Ascending aorta (tissue), 2 donors: ENCODE data around the gene ZMPSTE24. TPM values are rescaled to one million over a fixed set of nuclear protein-coding genes. Genes with fewer than 3 reads are reported as not detected.

Experiments
- DNase-seq, 2 donors: peaks; one replicate each; pipeline ENCODE4 v3.0.0-alpha.2; 2019; ENCODE audit warnings: low spot score in 2 of 2
- H3K27ac ChIP-seq, 2 donors: fragments of 200-600 bp; sonication (generic); one replicate each; pipeline ENCODE4 v1.5.1; 2016 to 2017; ENCODE audit warnings: mild to moderate bottlenecking in 1 of 2
- H3K27me3 ChIP-seq: fragments of 200-600 bp; sonication (generic); one replicate; pipeline ENCODE4 v1.5.1; 2017
- H3K36me3 ChIP-seq, 2 donors: fragments of 200-600 bp; sonication (generic); one replicate each; pipeline ENCODE4 v1.5.1; 2016
- H3K4me1 ChIP-seq, 2 donors: fragments of 200-600 bp; sonication (generic); one replicate each; pipeline ENCODE4 v1.5.1; 2016 to 2017; ENCODE audit warnings: mild to moderate bottlenecking in 1 of 2
- H3K4me3 ChIP-seq, 2 donors: fragments of 200-600 bp; sonication (generic); one replicate each; pipeline ENCODE4 v1.5.1; 2016 to 2017; ENCODE audit warnings: mild to moderate bottlenecking in 1 of 2
- H3K9me3 ChIP-seq, 2 donors: fragments of 200-600 bp; sonication (generic); one replicate each; pipeline ENCODE4 v1.5.1; 2016
- intact Hi-C: fragments of 100-400 bp; cut with DNase I; formaldehyde crosslinking; loops from one replicate; pipeline ENCODE4 v1.15.1; 2023
- total RNA-seq: library from RNA; depleted of rRNA; stranded (reverse); fragments of >200 nt; gene quantifications from one replicate; pipeline ENCODE4 v1.1.0, GENCODE V29; 2016
- TF ChIP-seq, protein P1 (sequence below), 3 experiments: fragments of 200-600 bp in 2 of 3; fragments of 450-650 bp in 1 of 3; sonication (generic) in 2 of 3; IDR thresholded peaks; one replicate each; pipeline ENCODE4 v1.5.1; 2016 to 2019; ENCODE audit warnings: antibody characterized with exemption in 3 of 3, mild to moderate bottlenecking in 1 of 3, moderate library complexity in 1 of 3

ZMPSTE24 gene
- total RNA-seq, 1 donor from 2014 or later = 61.8 TPM

DNA sequence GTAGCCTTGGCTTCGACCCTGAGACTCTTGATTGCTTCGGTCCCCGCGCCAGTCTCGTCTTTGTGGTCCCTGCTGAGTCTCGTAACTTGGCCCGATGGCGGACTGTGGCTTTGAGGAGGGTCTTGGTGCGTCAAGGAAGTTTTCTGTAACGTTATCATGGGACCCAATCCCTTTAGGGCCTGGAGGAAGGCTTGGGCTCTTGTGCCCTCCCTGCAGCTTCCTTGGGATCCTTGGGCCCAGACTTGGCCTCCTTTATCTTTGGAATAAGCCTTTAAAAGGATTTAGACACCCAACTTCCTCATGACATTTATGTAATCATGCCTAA is 371 bp downstream of the ZMPSTE24 start:
- H3K4me1 ChIP-seq = peaks cover 8 to 39% of the 10 kb centered on the region in 2 donors
- H3K4me3 ChIP-seq = peak overlapping the region; percentile 84
- H3K9me3 ChIP-seq = no peaks in the 10 kb centered on the region
- DNase-seq = no peak
- H3K27me3 ChIP-seq = no peaks in the 10 kb centered on the region
- intact Hi-C loops = loop anchor here (2.0 kb wide), 1 partner anchor 114 kb away; the partner anchor contains the start of gene SMAP2
- H3K27ac ChIP-seq = peak overlapping the region; percentile 90 to 98
- H3K36me3 ChIP-seq = peaks cover 11 to 22% of the 10 kb centered on the region in 2 donors
- TF ChIP-seq, protein P1, sequence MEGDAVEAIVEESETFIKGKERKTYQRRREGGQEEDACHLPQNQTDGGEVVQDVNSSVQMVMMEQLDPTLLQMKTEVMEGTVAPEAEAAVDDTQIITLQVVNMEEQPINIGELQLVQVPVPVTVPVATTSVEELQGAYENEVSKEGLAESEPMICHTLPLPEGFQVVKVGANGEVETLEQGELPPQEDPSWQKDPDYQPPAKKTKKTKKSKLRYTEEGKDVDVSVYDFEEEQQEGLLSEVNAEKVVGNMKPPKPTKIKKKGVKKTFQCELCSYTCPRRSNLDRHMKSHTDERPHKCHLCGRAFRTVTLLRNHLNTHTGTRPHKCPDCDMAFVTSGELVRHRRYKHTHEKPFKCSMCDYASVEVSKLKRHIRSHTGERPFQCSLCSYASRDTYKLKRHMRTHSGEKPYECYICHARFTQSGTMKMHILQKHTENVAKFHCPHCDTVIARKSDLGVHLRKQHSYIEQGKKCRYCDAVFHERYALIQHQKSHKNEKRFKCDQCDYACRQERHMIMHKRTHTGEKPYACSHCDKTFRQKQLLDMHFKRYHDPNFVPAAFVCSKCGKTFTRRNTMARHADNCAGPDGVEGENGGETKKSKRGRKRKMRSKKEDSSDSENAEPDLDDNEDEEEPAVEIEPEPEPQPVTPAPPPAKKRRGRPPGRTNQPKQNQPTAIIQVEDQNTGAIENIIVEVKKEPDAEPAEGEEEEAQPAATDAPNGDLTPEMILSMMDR (IDR thresholded peaks at IDR 0.05) = no peak

DNA sequence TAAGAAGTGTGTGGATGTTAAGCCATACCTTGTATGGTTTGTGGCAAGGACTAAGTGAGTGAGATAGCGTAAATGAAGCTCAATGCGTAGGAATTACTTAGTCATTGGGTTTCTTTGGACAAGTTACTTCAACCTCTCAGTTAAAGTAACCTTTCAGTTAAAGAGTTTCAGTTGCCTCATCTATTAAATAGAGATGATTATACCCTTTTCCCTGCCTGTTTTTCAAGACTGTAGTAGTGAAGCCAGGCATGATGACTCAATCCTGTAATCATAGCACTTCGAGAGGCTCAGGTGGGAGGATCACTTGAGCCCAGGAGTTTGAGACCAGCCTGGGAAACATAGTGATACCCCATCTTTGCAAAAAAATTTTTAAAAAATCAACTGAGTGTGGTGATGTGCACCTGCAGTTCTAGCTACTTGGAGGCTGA is 6.3 kb downstream of the ZMPSTE24 start:
- peak overlapping the region; percentile 81 to 89 for H3K27ac ChIP-seq
- peak overlapping the region in 1 of 2 donors; percentile 28 for H3K4me3 ChIP-seq
- no peaks in the 10 kb centered on the region for H3K27me3 ChIP-seq
- peaks cover 21 to 33% of the 10 kb centered on the region in 2 donors for H3K36me3 ChIP-seq
- peak in 1 of 2 donors; percentile 66 for DNase-seq
- TF ChIP-seq, protein P1 (IDR thresholded peaks at IDR 0.05) = no peak
- no peaks in the 10 kb centered on the region for H3K9me3 ChIP-seq
- peaks cover 6 to 68% of the 10 kb centered on the region in 2 donors for H3K4me1 ChIP-seq
- intact Hi-C loops = loop anchor here (2.0 kb wide), 1 partner anchor 224 kb away; the partner anchor contains the start of gene CAP1

DNA sequence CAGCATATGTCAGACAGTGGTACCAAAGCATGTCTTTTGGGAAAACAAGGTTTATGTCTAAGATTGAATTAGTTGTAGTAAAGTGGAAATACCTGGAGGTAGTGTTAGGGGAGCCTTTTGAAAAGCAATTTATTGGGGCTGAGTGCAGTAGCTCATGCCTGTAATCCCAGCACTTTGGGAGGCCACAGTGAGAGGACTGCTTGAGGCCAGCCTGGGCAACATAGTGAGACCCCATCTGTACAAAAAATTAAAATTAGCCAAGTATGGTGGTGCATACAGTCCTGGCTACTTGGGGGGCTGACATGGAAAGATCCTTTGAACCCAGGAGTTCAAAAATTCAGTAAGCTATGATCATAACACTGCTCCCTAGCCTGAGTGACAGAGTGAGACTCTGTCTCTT is 7.3 kb downstream of the ZMPSTE24 start:
- TF ChIP-seq, protein P1 (IDR thresholded peaks at IDR 0.05) = no peak
- H3K27me3 ChIP-seq = no peaks in the 10 kb centered on the region
- peaks cover 4 to 63% of the 10 kb centered on the region in 2 donors for H3K4me1 ChIP-seq
- no peak for DNase-seq
- intact Hi-C loops = loop anchor here (2.0 to 5.0 kb wide), 2 partner anchors 224 to 427 kb away; partner anchors contain the start of genes CAP1 and NFYC
- H3K36me3 ChIP-seq = peaks cover 26 to 43% of the 10 kb centered on the region in 2 donors
- H3K4me3 ChIP-seq = no peak overlapping the region
- H3K9me3 ChIP-seq = no peaks in the 10 kb centered on the region
- H3K27ac ChIP-seq = peak overlapping the region; percentile 81 to 89

DNA sequence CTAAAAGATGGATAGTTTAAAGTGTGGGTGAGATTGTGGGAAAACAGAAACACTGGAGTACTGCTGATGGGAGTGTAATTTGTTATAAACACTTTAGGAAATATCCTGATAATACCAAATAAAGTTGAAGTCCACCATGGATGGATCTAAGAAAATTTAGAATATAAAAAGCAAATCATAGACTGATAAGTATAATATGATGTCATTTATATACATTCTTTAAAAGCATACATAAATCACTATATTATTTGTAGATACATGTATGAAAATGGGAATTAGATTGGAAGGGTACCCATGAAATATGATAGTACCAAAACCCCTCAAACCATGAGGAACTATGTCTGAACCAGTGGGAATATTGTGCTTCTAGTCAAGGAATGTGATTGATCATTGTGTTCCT is 7.9 kb downstream of the ZMPSTE24 start:
- H3K27me3 ChIP-seq = no peaks in the 10 kb centered on the region
- no peak for DNase-seq
- TF ChIP-seq, protein P1 (IDR thresholded peaks at IDR 0.05) = no peak
- H3K27ac ChIP-seq = peak overlapping the region; percentile 81 to 89
- H3K36me3 ChIP-seq = peaks cover 32 to 44% of the 10 kb centered on the region in 2 donors
- H3K9me3 ChIP-seq = no peaks in the 10 kb centered on the region
- H3K4me1 ChIP-seq = peaks cover 4 to 67% of the 10 kb centered on the region in 2 donors
- H3K4me3 ChIP-seq = no peak overlapping the region
- intact Hi-C loops = loop anchor here (2.0 to 5.0 kb wide), 2 partner anchors 225 to 426 kb away; partner anchors contain the start of genes CAP1 and NFYC

DNA sequence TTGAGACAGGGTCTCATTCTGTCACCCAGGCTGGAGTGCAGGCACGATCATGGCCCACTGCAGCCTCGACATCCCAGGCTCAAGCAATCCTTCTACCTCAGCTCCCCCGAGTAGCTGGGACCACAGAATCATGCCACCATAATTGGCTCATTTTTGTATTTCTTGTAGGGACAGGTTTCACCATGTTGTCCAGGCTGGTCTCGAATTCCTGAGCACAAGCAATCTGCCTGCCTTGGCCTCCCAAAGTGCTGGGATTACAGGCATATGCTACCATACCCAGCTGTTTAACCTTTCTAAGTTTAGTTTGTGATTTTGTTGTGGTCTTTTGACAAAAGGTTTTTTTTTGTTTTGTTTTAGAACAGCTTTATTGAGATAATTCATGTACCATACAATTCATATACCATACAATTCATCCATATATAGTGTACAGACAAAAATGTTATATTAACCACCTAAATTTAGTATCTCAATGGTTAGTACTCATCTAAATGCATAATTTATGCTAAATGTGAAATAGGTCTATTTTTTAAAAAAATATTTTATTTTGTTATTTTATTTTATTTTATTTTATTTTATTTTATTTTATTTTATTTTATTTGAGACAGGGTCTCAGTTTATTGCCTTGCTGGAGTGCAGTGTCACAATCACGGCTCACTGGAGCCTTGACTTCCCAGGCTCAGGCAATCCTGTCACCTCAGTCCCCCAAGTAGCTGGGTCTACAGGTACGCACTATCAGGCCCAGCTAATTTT is 8.9 kb downstream of the ZMPSTE24 start:
- H3K4me3 ChIP-seq = peak overlapping the region in 1 of 2 donors; percentile 11
- DNase-seq = no peak
- H3K27ac ChIP-seq = peak overlapping the region; percentile 81 to 89
- H3K36me3 ChIP-seq = peaks cover 34 to 43% of the 10 kb centered on the region in 2 donors
- H3K27me3 ChIP-seq = no peaks in the 10 kb centered on the region
- TF ChIP-seq, protein P1 (IDR thresholded peaks at IDR 0.05) = no peak
- no peaks in the 10 kb centered on the region for H3K9me3 ChIP-seq
- intact Hi-C loops = loop anchor here (5.0 kb wide), 1 partner anchor 425 kb away; the partner anchor contains the start of gene NFYC
- H3K4me1 ChIP-seq = peaks cover 0 to 61% of the 10 kb centered on the region in 2 donors
